ENCODE data around the gene SNPH.

The SNPH gene

DNA sequence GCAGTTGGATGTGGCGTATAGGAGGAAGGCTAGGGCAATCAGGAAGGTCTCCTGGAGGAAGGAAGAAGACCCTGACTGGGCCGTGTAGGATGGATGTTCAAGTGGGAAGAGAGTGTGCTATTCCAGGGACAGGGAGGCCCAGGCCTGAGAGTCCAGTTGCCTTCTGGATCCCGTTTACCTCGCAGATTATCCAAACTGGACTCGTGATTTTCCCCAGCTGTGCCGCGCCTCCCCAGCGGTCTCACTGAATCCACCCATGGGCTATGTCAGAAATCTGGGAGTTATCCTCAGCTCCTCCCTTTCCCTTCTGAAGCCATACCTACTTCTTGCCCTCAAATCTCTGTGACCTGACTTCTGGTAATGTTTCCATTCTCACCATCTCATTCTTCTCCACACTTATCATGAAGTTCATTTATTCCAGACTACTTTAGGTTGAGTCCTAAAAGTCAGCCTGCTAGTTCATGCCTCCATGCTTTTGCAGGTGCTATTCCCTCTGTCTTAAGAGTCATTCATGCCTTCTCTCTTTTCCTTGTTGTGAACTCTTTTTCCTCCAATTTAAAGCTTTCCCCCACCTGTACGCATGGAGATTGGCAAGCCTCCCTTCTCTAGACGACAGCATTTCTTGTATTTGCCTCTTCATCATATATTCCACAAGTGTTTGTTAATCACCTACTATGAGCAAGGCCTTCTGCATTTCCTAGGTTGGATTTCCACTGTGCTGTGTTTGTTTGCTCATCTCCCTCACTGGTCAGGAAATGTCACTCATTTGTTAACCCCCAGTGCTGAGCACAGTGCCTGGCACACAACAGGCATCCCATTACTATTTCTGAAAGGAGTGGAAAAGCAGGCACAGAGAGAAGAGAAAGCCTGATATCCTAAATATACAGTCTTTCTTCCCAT is 60.2 kb downstream of the SNPH start:
- no peak for TF ChIP-seq TAF1 (IDR thresholded peaks at IDR 0.05; ENCODE audit: borderline replicate concordance, insufficient read depth, low read length)
- TF ChIP-seq FOXP2 (optimal IDR thresholded peaks at IDR 0.05; ENCODE audit: borderline replicate concordance, extremely low read depth, extremely low read length, insufficient read depth), result no peak
- no peak for TF ChIP-seq POLR2AphosphoS5 (IDR thresholded peaks at IDR 0.05; ENCODE audit: low read depth, low read length)
- no peak for TF ChIP-seq SIN3A (IDR thresholded peaks at IDR 0.05; ENCODE audit: borderline replicate concordance, insufficient read depth, low read length)
- TF ChIP-seq REST (IDR thresholded peaks at IDR 0.05; ENCODE audit: insufficient read depth in 1 of 2, low read depth in 2 of 2, low read length in 2 of 2), result no peak

GRCh38 chr20:1327241-1327653 is 61.2 kb downstream of the SNPH start:
- TF ChIP-seq FOXP2 (optimal IDR thresholded peaks at IDR 0.05; ENCODE audit: borderline replicate concordance, extremely low read depth, extremely low read length, insufficient read depth) (no peak), REST (IDR thresholded peaks at IDR 0.05; ENCODE audit: insufficient read depth in 1 of 2, low read depth in 2 of 2, low read length in 2 of 2) (no peak), SIN3A (IDR thresholded peaks at IDR 0.05; ENCODE audit: borderline replicate concordance, insufficient read depth, low read length) (no peak)

GRCh38 chr20:1327827-1328679 is 62.0 kb downstream of the SNPH start:
- TF ChIP-seq TAF1 (IDR thresholded peaks at IDR 0.05; ENCODE audit: borderline replicate concordance, insufficient read depth, low read length), result no peak
- no peak for TF ChIP-seq REST (IDR thresholded peaks at IDR 0.05; ENCODE audit: insufficient read depth in 1 of 2, low read depth in 2 of 2, low read length in 2 of 2)
- TF ChIP-seq POLR2AphosphoS5 (IDR thresholded peaks at IDR 0.05; ENCODE audit: low read depth, low read length), result no peak
- no peak for TF ChIP-seq FOXP2 (optimal IDR thresholded peaks at IDR 0.05; ENCODE audit: borderline replicate concordance, extremely low read depth, extremely low read length, insufficient read depth)
- TF ChIP-seq SIN3A (IDR thresholded peaks at IDR 0.05; ENCODE audit: borderline replicate concordance, insufficient read depth, low read length), result no peak

GRCh38 chr20:1328680-1329330 is 62.7 kb downstream of the SNPH start, which contains the start of gene SDCBP2:
Gene SDCBP2, minus strand, starts transcription at chr20:1329139. Its CDS starts 8,723 bp downstream, at chr20:1320416.
- TF ChIP-seq SIN3A (IDR thresholded peaks at IDR 0.05; ENCODE audit: borderline replicate concordance, insufficient read depth, low read length) (no peak), FOXP2 (optimal IDR thresholded peaks at IDR 0.05; ENCODE audit: borderline replicate concordance, extremely low read depth, extremely low read length, insufficient read depth) (no peak), REST (IDR thresholded peaks at IDR 0.05; ENCODE audit: insufficient read depth in 1 of 2, low read depth in 2 of 2, low read length in 2 of 2) (no peak), TAF1 (IDR thresholded peaks at IDR 0.05; ENCODE audit: borderline replicate concordance, insufficient read depth, low read length) (no peak), POLR2AphosphoS5 (IDR thresholded peaks at IDR 0.05; ENCODE audit: low read depth, low read length) (no peak)

All from PFSK-1 (cell line).